K562 (cell line): Measurements from ENCODE around the gene F12. TPM values are rescaled to one million over a fixed set of nuclear protein-coding genes. Genes with fewer than 3 reads are reported as not detected.

Source experiments
- DPF2 ChIP-seq: fragments of 450-650 bp; IDR thresholded peaks from 2 replicates; pipeline ENCODE4 v1.6.1; 2016
- GTF3C2 ChIP-seq: IDR thresholded peaks from 3 replicates; pipeline ENCODE4 v1.6.1; 2011; ENCODE audit warnings: borderline replicate concordance, mild to moderate bottlenecking, moderate library complexity; ENCODE audit not compliant: insufficient read length; ENCODE audit errors: extremely low read depth
- MGA ChIP-seq: fragments of 450-650 bp; IDR thresholded peaks from 2 replicates; pipeline ENCODE4 v1.6.1; 2016; ENCODE audit warnings: mild to moderate bottlenecking, moderate library complexity
- PHB ChIP-seq: fragments of 250-450 bp; sonication (Bioruptor Pico); IDR thresholded peaks from 2 replicates; pipeline ENCODE4 v1.5.0; 2021
- RCOR1 ChIP-seq, 2 experiments: IDR thresholded peaks; 2 replicates each; pipeline ENCODE4 v1.6.1; 2012; ENCODE audit warnings: low read depth in 2 of 2, low read length in 2 of 2, borderline replicate concordance in 1 of 2, improper control_type of control experiment in 1 of 2
- SMAD4 ChIP-seq: fragments of 250-450 bp; sonication (Bioruptor Pico); conservative IDR thresholded peaks from 2 replicates; pipeline ENCODE4 v1.8.0; 2021; ENCODE audit warnings: inconsistent platforms, mild to moderate bottlenecking, moderate library complexity
- U2AF1 ChIP-seq: fragments of 200-400 bp; formaldehyde crosslinking; optimal IDR thresholded peaks from 2 replicates; pipeline ENCODE3; 2017; ENCODE audit warnings: mild to moderate bottlenecking, low read depth, low read length, moderate library complexity
- polyA plus RNA-seq, 8 experiments: library from polyadenylated mRNA; depleted of rRNA in 4 of 8; stranded (reverse) in 5 of 8; unstranded in 3 of 8; fragments of >200 nt; fragmentation: Nextera tagmentation in 2 of 8; fragmentation: Illumina TruSeq in 1 of 8; extraction: Ambion mirVana in 2 of 8; extraction: Trizol in 1 of 8; gene quantifications; 2 replicates each; pipeline versions ENCODE4 v1.2.1 to v1.2.3, GENCODE V29; 2011 to 2014; ENCODE audit warnings: inconsistent platforms in 1 of 8, missing spikeins in 1 of 8
- total RNA-seq, 7 experiments: library from RNA; depleted of rRNA in 6 of 7; stranded (reverse); fragments of >200 nt in 6 of 7; fragmentation: Illumina TruSeq in 2 of 7; extraction: Trizol in 2 of 7; gene quantifications; 2 replicates each; pipeline versions ENCODE4 v1.2.1 to v1.2.3, GENCODE V29; 2011 to 2021; ENCODE audit warnings: low replicate concordance in 1 of 7

The F12 gene
- total and polyA plus RNA-seq, 9 of the 15 experiments (the other 6 are each of a cell fraction or from before 2014, with no cell fraction given), result 0.59 to 18.3 (median 3.6) TPM

GRCh38 chr5:177363565-177363964, 45.8 kb downstream of the F12 start (continued):
- no peak for TF ChIP-seq PHB (CRISPR knock-in tag)
- no peak for TF ChIP-seq U2AF1
- TF ChIP-seq DPF2, result 0 out of 2 replicates have a peak, but pooled peaks have one; percentile 4
- TF ChIP-seq MGA, result no peak
- no peak for TF ChIP-seq SMAD4 (CRISPR knock-in tag)
- no peak for TF ChIP-seq GTF3C2
- TF ChIP-seq RCOR1 (IDR thresholded peaks at IDR 0.05; ENCODE audit: borderline replicate concordance in 1 of 2, low read depth in 2 of 2, low read length in 2 of 2), result peak; percentile 13 to 92; a peak in 3 of 4 replicates
